Cardiac septum (tissue), 1 donor: Measurements from ENCODE around the gene SYCE3. TPM values are rescaled to one million over a fixed set of nuclear protein-coding genes. Genes with fewer than 3 reads are reported as not detected.
"Not testable (repeated sequence)": the region's sequence is repeated elsewhere in the genome, so short reads cannot be mapped to it uniquely, and the experiment has no call there.

Experiments
- DNase-seq: peaks from one replicate; pipeline ENCODE4 v3.0.0-alpha.2; 2020; ENCODE audit warnings: low spot score
- intact Hi-C: fragments of 100-400 bp; cut with DNase I; formaldehyde crosslinking; loops from one replicate; pipeline ENCODE4 v1.14.0; 2022
- total RNA-seq: library from RNA; stranded (reverse); fragmentation: NEBNext Ultra II Directional; extraction: Animal tissue kit (Norgen Biotek cat#: 25700); gene quantifications from one replicate; pipeline ENCODE4 v1.2.1, GENCODE V29; 2021
- donor health status: DM: no; HTN: no; CAD: no.

SYCE3 gene
- total RNA-seq, 1 donor from 2014 or later, result not detected

GRCh38 chr22:50540381-50540780, 22.3 kb downstream of the SYCE3 start:
- DNase-seq, result no peak
- intact Hi-C loops, result no loop called here

GRCh38 chr22:50537765-50538164, 25.0 kb downstream of the SYCE3 start:
- DNase-seq, result no peak
- intact Hi-C loops, result no loop called here

- intact Hi-C loops, result no loop called here
- DNase-seq, result no peak
Measured at GRCh38 chr22:50536226-50536625, 26.5 kb downstream of the SYCE3 start.

GRCh38 chr22:50535113-50535512, 27.6 kb downstream of the SYCE3 start:
- intact Hi-C loops, result no loop called here
- no peak for DNase-seq

GRCh38 chr22:50533856-50534711, 28.6 kb downstream of the SYCE3 start:
- intact Hi-C loops, result not testable (repeated sequence)

GRCh38 chr22:50532824-50533796, 29.6 kb downstream of the SYCE3 start:
- intact Hi-C loops, result no loop called here
- DNase-seq, result no peak

More at GRCh38 chr22:50533856-50534711, 28.6 kb downstream of the SYCE3 start:
- DNase-seq, result not testable (repeated sequence)

- DNase-seq, result peak; percentile 91
- intact Hi-C loops, result no loop called here
Measured at GRCh38 chr22:50531962-50532674, 30.6 kb downstream of the SYCE3 start.

GRCh38 chr22:50531546-50531961, 31.2 kb downstream of the SYCE3 start:
- intact Hi-C loops, result no loop called here

GRCh38 chr22:50530877-50531545, 31.7 kb downstream of the SYCE3 start:
- intact Hi-C loops, result no loop called here
- DNase-seq, result peak; percentile 95

More at GRCh38 chr22:50531546-50531961, 31.2 kb downstream of the SYCE3 start:
- no peak for DNase-seq

- intact Hi-C loops, result no loop called here
- DNase-seq, result no peak
Measured at GRCh38 chr22:50530580-50530876, 32.2 kb downstream of the SYCE3 start.

GRCh38 chr22:50529897-50530579, 32.7 kb downstream of the SYCE3 start, which contains the start of gene TYMP:
TYMP (minus strand) TSS chr22:50530012; CDS start chr22:50529709, 303 bp downstream.
- intact Hi-C loops, result loop anchor here (5.0 kb wide), 2 partner anchors 32 to 52 kb away; partner anchors contain the start of genes CHKB and SYCE3
- peak; percentile 94 for DNase-seq

GRCh38 chr22:50529416-50529896, 33.3 kb downstream of the SYCE3 start:
- intact Hi-C loops, result loop anchor here (5.0 kb wide), 2 partner anchors 33 to 53 kb away; partner anchors contain the start of genes CHKB and SYCE3
- DNase-seq, result peak; percentile 79

GRCh38 chr22:50528682-50529415, 33.9 kb downstream of the SYCE3 start:
- intact Hi-C loops, result loop anchor here (5.0 kb wide), 2 partner anchors 33 to 53 kb away; partner anchors contain the start of genes CHKB and SYCE3
- DNase-seq, result no peak

GRCh38 chr22:50527921-50528681, 34.6 kb downstream of the SYCE3 start:
- no peak for DNase-seq
- intact Hi-C loops, result loop anchor here (5.0 kb wide), 2 partner anchors 34 to 54 kb away; partner anchors contain the start of genes CHKB and SYCE3

GRCh38 chr22:50526834-50527801, 35.6 kb downstream of the SYCE3 start:
- intact Hi-C loops, result loop anchor here (5.0 kb wide), 2 partner anchors 35 to 55 kb away; partner anchors contain the start of genes CHKB and SYCE3
- peak; percentile 90 for DNase-seq
